ENCODE data around the gene SDR39U1. TPM values are rescaled to one million over a fixed set of nuclear protein-coding genes. Genes with fewer than 3 reads are reported as not detected.

Gene SDR39U1
- total RNA-seq, 1 experiment from 2014 or later: 56.7 TPM

DNA sequence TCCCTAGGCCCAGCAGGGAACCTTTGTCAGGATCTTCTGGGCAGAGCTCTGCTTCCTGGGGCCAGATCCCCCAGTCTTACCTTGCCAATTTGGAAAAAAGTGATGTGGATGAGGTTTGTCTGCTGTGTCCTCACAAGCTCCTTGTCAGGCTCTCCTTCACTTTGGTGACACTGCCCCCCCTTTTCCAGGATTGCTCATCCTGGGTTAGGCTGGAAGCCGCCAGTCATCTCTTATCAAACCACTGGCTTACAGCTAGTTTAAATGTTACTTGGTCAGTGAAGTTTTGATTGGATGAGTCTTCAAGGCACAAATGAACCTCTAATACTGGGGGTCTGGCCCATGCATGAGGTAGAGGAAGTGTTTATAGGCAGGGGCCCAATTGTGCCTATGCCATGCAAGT is 28.5 kb downstream of the SDR39U1 start:
- H3K4me1 Mint-ChIP-seq: no peaks in the 10 kb centered on the region
- H3K27me3 Mint-ChIP-seq (ENCODE audit: low read depth): peaks cover 9% of the 10 kb centered on the region
- CTCF ChIA-PET: interaction anchor here (1.0 to 4.5 kb wide), 4 partner anchors 17 to 171 kb away, joined by 3 to 40 read pairs (median 4); partner anchors contain the start of genes CBLN3 and KHNYN

DNA sequence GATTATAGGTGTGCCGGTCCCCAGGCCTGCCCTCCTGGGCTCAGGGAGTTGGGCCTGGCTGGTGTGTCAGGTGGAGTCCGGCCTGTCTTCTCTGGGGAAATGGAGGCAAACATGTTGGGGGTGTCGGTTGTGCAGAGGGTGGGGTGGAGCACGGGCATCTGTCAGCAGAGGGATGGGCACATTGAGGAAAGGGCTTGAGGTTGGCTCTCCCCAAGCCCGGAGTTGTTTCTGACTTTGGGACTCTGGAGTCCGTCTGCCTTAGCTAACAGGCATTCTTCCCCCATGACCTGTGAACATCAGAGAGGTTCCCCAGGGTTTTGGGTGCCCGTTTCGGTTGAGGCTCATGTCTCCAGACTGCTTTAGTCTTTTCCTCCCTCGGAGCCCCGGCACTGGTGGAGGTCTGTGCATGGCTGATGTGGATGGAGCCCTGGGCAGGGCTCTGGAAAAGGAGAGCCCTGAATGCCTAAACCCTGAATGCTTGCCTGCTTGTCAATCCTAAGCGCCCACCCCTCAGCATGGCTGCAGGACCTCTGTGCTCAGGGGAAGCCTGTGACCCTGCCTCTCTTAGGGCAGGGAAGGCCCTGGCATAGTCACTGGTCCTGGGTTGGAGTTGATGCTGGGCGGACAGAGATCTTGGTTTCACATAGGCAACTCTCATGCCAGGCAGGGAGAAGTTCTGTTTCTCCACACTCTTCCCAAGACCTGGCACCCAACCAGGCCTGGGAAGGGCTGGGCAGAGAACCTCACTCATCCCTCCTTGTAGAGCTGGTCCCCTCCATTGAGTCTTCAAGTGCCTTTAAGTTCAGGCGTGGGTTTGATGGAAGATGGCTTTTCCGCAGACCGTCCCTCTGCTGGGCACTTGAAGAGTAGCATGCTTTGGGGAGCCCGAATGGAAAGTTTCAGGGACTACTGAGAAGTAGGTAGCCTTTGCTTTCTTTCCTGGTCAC is 30.9 kb downstream of the SDR39U1 start:
- ChIA-PET CTCF (interaction anchor here (0.6 to 4.5 kb wide), 12 partner anchors 13 to 78 kb away, joined by 3 to 40 read pairs (median 5); partner anchors contain the start of genes CBLN3, KHNYN and NYNRIN), POLR2A (no interaction called here)
- H3K4me1 Mint-ChIP-seq: no peaks in the 10 kb centered on the region
- no peak overlapping the region for H3K4me3 Mint-ChIP-seq
- DNase-seq (ENCODE audit: low spot score) (peak; percentile 56), ATAC-seq (peak; percentile 81)
- TF ChIP-seq CREB1 (CRISPR knock-in tag; IDR thresholded peaks at IDR 0.05) (no peak), FOXJ3 (CRISPR knock-in tag; IDR thresholded peaks at IDR 0.05; ENCODE audit: borderline replicate concordance) (no peak)
- TF ChIP-seq, protein P1, sequence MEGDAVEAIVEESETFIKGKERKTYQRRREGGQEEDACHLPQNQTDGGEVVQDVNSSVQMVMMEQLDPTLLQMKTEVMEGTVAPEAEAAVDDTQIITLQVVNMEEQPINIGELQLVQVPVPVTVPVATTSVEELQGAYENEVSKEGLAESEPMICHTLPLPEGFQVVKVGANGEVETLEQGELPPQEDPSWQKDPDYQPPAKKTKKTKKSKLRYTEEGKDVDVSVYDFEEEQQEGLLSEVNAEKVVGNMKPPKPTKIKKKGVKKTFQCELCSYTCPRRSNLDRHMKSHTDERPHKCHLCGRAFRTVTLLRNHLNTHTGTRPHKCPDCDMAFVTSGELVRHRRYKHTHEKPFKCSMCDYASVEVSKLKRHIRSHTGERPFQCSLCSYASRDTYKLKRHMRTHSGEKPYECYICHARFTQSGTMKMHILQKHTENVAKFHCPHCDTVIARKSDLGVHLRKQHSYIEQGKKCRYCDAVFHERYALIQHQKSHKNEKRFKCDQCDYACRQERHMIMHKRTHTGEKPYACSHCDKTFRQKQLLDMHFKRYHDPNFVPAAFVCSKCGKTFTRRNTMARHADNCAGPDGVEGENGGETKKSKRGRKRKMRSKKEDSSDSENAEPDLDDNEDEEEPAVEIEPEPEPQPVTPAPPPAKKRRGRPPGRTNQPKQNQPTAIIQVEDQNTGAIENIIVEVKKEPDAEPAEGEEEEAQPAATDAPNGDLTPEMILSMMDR (IDR thresholded peaks at IDR 0.05): peak; percentile 68
- H3K27ac Mint-ChIP-seq: no peak overlapping the region
- H3K36me3 Mint-ChIP-seq: peaks cover 9% of the 10 kb centered on the region; the same call in 1 of the 2 replicates
- H3K27me3 Mint-ChIP-seq (ENCODE audit: low read depth): no peaks in the 10 kb centered on the region
- no peaks in the 10 kb centered on the region for H3K9me3 Mint-ChIP-seq

More for the DNA sequence above, 28.5 kb downstream of the SDR39U1 start:
- Mint-ChIP-seq H3K36me3 (peaks cover 9% of the 10 kb centered on the region; the same call in 1 of the 2 replicates), H3K4me3 (no peak overlapping the region), H3K27ac (no peak overlapping the region), H3K9me3 (no peaks in the 10 kb centered on the region)
- ATAC-seq: no peak
- POLR2A ChIA-PET: no interaction called here
- no peak for TF ChIP-seq FOXK1 (CRISPR knock-in tag; IDR thresholded peaks at IDR 0.05)
- TF ChIP-seq IRF2 (CRISPR knock-in tag; IDR thresholded peaks at IDR 0.05; ENCODE audit: borderline replicate concordance, low read depth): no peak
- DNase-seq (ENCODE audit: low spot score): no peak

DNA sequence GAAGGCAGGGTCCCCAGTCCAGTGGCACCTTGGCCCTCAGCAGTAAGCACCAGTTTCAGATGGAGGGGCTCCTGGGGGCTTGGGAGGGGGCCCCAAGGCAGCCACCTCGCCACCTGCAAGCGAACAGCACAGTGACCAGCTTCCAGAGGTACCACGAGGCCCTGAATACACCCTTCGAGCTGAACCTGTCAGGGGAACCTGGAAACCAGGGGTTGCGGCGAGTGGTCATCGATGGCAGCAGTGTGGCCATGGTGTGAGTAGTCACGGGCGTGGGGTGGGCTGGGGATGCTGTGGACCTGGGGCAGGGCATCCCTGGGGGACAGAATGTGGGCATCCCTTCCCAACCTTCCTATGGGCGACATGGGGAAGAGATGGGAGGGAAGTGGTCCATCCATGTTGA is 32.6 kb downstream of the SDR39U1 start:
- DNase-seq (ENCODE audit: low spot score) (no peak), ATAC-seq (no peak)
- Mint-ChIP-seq H3K27me3 (ENCODE audit: low read depth) (no peaks in the 10 kb centered on the region), H3K27ac (no peak overlapping the region), H3K36me3 (peaks cover 9% of the 10 kb centered on the region; the same call in 1 of the 2 replicates), H3K4me3 (no peak overlapping the region), H3K9me3 (no peaks in the 10 kb centered on the region), H3K4me1 (no peaks in the 10 kb centered on the region)
- CTCF ChIA-PET: interaction anchor here (0.7 to 2.6 kb wide), 7 partner anchors 11 to 102 kb away, joined by 3 to 18 read pairs (median 5); partner anchors contain the start of genes CIDEB and NYNRIN
- POLR2A ChIA-PET: no interaction called here
- no peak for TF ChIP-seq ZNF232 (CRISPR knock-in tag; IDR thresholded peaks at IDR 0.05)
- TF ChIP-seq KAT7 (CRISPR knock-in tag; IDR thresholded peaks at IDR 0.05; ENCODE audit: borderline replicate concordance): no peak
- no peak for TF ChIP-seq NFE2L1 (CRISPR knock-in tag; IDR thresholded peaks at IDR 0.05)
- TF ChIP-seq CREM (CRISPR knock-in tag; IDR thresholded peaks at IDR 0.05): no peak
- no peak for TF ChIP-seq PRRX2 (CRISPR knock-in tag; IDR thresholded peaks at IDR 0.05)
- TF ChIP-seq ZNF423 (CRISPR knock-in tag; IDR thresholded peaks at IDR 0.05): no peak
- TF ChIP-seq, protein P2, sequence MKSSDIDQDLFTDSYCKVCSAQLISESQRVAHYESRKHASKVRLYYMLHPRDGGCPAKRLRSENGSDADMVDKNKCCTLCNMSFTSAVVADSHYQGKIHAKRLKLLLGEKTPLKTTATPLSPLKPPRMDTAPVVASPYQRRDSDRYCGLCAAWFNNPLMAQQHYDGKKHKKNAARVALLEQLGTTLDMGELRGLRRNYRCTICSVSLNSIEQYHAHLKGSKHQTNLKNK (CRISPR knock-in tag; IDR thresholded peaks at IDR 0.05): no peak
- no peak for TF ChIP-seq TCF7 (CRISPR knock-in tag; IDR thresholded peaks at IDR 0.05; ENCODE audit: low read depth)
- TF ChIP-seq, protein P3, sequence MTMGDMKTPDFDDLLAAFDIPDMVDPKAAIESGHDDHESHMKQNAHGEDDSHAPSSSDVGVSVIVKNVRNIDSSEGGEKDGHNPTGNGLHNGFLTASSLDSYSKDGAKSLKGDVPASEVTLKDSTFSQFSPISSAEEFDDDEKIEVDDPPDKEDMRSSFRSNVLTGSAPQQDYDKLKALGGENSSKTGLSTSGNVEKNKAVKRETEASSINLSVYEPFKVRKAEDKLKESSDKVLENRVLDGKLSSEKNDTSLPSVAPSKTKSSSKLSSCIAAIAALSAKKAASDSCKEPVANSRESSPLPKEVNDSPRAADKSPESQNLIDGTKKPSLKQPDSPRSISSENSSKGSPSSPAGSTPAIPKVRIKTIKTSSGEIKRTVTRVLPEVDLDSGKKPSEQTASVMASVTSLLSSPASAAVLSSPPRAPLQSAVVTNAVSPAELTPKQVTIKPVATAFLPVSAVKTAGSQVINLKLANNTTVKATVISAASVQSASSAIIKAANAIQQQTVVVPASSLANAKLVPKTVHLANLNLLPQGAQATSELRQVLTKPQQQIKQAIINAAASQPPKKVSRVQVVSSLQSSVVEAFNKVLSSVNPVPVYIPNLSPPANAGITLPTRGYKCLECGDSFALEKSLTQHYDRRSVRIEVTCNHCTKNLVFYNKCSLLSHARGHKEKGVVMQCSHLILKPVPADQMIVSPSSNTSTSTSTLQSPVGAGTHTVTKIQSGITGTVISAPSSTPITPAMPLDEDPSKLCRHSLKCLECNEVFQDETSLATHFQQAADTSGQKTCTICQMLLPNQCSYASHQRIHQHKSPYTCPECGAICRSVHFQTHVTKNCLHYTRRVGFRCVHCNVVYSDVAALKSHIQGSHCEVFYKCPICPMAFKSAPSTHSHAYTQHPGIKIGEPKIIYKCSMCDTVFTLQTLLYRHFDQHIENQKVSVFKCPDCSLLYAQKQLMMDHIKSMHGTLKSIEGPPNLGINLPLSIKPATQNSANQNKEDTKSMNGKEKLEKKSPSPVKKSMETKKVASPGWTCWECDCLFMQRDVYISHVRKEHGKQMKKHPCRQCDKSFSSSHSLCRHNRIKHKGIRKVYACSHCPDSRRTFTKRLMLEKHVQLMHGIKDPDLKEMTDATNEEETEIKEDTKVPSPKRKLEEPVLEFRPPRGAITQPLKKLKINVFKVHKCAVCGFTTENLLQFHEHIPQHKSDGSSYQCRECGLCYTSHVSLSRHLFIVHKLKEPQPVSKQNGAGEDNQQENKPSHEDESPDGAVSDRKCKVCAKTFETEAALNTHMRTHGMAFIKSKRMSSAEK (CRISPR knock-in tag; IDR thresholded peaks at IDR 0.05; ENCODE audit: borderline replicate concordance): no peak
- TF ChIP-seq, protein P4, sequence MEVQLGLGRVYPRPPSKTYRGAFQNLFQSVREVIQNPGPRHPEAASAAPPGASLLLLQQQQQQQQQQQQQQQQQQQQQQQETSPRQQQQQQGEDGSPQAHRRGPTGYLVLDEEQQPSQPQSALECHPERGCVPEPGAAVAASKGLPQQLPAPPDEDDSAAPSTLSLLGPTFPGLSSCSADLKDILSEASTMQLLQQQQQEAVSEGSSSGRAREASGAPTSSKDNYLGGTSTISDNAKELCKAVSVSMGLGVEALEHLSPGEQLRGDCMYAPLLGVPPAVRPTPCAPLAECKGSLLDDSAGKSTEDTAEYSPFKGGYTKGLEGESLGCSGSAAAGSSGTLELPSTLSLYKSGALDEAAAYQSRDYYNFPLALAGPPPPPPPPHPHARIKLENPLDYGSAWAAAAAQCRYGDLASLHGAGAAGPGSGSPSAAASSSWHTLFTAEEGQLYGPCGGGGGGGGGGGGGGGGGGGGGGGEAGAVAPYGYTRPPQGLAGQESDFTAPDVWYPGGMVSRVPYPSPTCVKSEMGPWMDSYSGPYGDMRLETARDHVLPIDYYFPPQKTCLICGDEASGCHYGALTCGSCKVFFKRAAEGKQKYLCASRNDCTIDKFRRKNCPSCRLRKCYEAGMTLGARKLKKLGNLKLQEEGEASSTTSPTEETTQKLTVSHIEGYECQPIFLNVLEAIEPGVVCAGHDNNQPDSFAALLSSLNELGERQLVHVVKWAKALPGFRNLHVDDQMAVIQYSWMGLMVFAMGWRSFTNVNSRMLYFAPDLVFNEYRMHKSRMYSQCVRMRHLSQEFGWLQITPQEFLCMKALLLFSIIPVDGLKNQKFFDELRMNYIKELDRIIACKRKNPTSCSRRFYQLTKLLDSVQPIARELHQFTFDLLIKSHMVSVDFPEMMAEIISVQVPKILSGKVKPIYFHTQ (CRISPR knock-in tag; IDR thresholded peaks at IDR 0.05): no peak
- TF ChIP-seq, protein P5, sequence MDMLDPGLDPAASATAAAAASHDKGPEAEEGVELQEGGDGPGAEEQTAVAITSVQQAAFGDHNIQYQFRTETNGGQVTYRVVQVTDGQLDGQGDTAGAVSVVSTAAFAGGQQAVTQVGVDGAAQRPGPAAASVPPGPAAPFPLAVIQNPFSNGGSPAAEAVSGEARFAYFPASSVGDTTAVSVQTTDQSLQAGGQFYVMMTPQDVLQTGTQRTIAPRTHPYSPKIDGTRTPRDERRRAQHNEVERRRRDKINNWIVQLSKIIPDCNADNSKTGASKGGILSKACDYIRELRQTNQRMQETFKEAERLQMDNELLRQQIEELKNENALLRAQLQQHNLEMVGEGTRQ (CRISPR knock-in tag; IDR thresholded peaks at IDR 0.05): no peak
- no peak for TF ChIP-seq ETV6 (CRISPR knock-in tag; IDR thresholded peaks at IDR 0.05)

All from WTC11 (cell line).